PC-3 (cell line): Measurements from ENCODE around the gene DNAH17. TPM values are rescaled to one million over a fixed set of nuclear protein-coding genes. Genes with fewer than 3 reads are reported as not detected.

Experiments used
- ATAC-seq: fragments of 200-7000 bp; cut with Tn5 transposase; 2 replicates; pipeline ENCODE4 v1.9.1; 2020; ENCODE audit warnings: mild to moderate bottlenecking, moderate library complexity
- BruUV-seq: library from RNA; stranded (reverse); fragments of 400-500 nt; replicated peaks from 2 replicates; lab custom pipeline; 2021; lab: Mats Ljungman, UMichigan
- CTCF ChIA-PET: fragments of 300-600 bp; sonication (Branson Sonifier 250); formaldehyde crosslinking; loops from one replicate; lab custom pipeline; 2022; ENCODE audit warnings: antibody characterized with exemption; lab: Charles Lee
- POLR2A ChIA-PET: fragments of 300-600 bp; sonication (Branson Sonifier 250); formaldehyde crosslinking; loops from one replicate; lab custom pipeline; 2022; ENCODE audit warnings: antibody characterized with exemption; ENCODE audit not compliant: unreplicated experiment; lab: Charles Lee
- DNase-seq: peaks from one replicate; pipeline ENCODE4 v3.0.0-alpha.2; 2015
- H2AFZ ChIP-seq: fragments of 300-600 bp; sonication (generic); 2 replicates; pipeline ENCODE4 v1.6.0; 2016; ENCODE audit warnings: antibody characterized with exemption, low read length
- H3F3A ChIP-seq: fragments of 300-600 bp; sonication (generic); one replicate; pipeline ENCODE4 v1.6.0; 2017; ENCODE audit warnings: antibody characterized with exemption, low read length, control low read depth, mild to moderate bottlenecking; ENCODE audit not compliant: unreplicated experiment
- H3K27ac ChIP-seq: fragments of 300-600 bp; sonication (generic); 2 replicates; pipeline ENCODE4 v1.5.1; 2016; ENCODE audit warnings: mild to moderate bottlenecking, low read length
- H3K27me3 ChIP-seq: fragments of 300-600 bp; sonication (generic); 2 replicates; pipeline ENCODE4 v1.6.1; 2016; ENCODE audit warnings: low read length, mixed read lengths
- H3K36me3 ChIP-seq: fragments of 300-600 bp; sonication (generic); 2 replicates; pipeline ENCODE4 v1.6.1; 2016; ENCODE audit warnings: low read depth, mixed run types, low read length, mixed read lengths
- H3K4me1 ChIP-seq: fragments of 300-600 bp; sonication (generic); 2 replicates; pipeline ENCODE4 v1.5.1; 2016; ENCODE audit warnings: low read length; ENCODE audit not compliant: insufficient read depth
- H3K4me2 ChIP-seq: fragments of 300-600 bp; sonication (generic); 2 replicates; pipeline ENCODE4 v1.6.0; 2016; ENCODE audit warnings: low read length
- H3K4me3 ChIP-seq: fragments of 300-600 bp; sonication (generic); 2 replicates; pipeline ENCODE4 v1.5.1; 2016; ENCODE audit warnings: mild to moderate bottlenecking, low read length, mixed read lengths
- H3K79me2 ChIP-seq: fragments of 300-600 bp; sonication (generic); 2 replicates; pipeline ENCODE4 v1.6.1; 2017; ENCODE audit warnings: low read length, mixed read lengths
- H3K9ac ChIP-seq: fragments of 300-600 bp; sonication (generic); 2 replicates; pipeline ENCODE4 v1.6.0; 2016; ENCODE audit warnings: mild to moderate bottlenecking, low read length
- H3K9me2 ChIP-seq: fragments of 300-600 bp; sonication (generic); replicated peaks from 2 replicates; pipeline ENCODE4 v1.6.1; 2016; ENCODE audit warnings: mixed run types, low read length, mixed read lengths
- H3K9me3 ChIP-seq: fragments of 300-600 bp; sonication (generic); 2 replicates; pipeline ENCODE4 v1.6.1; 2016; ENCODE audit warnings: low read length, mixed read lengths
- H4K20me1 ChIP-seq: fragments of 300-600 bp; sonication (generic); 2 replicates; pipeline ENCODE4 v1.6.1; 2016; ENCODE audit warnings: low read length, mixed read lengths
- EZH2 ChIP-seq: fragments of 300-600 bp; sonication (generic); IDR thresholded peaks from one replicate; pipeline ENCODE4 v1.6.1; 2017; ENCODE audit warnings: antibody characterized with exemption, mild to moderate bottlenecking, low read length; ENCODE audit not compliant: unreplicated experiment
- EZH2phosphoT487 ChIP-seq: fragments of 300-600 bp; sonication (generic); IDR thresholded peaks from 2 replicates; pipeline ENCODE4 v1.6.1; 2018; ENCODE audit warnings: mild to moderate bottlenecking, antibody characterized with exemption, low read length, borderline replicate concordance
- intact Hi-C: fragments of 100-400 bp; cut with micrococcal nuclease; formaldehyde crosslinking; loops from 2 replicates; pipeline ENCODE4 v1.9.0; 2023
- total RNA-seq: library from RNA; depleted of rRNA; stranded (reverse); fragments of >200 nt; gene quantifications from 2 replicates; pipeline ENCODE4 v1.2.3, GENCODE V29; 2014
- TF ChIP-seq, protein P1 (sequence below): fragments of 300-600 bp; sonication (generic); conservative IDR thresholded peaks from 2 replicates; pipeline ENCODE4 v1.5.1; 2017; ENCODE audit warnings: antibody characterized with exemption, low read depth, mild to moderate bottlenecking, low read length

The DNAH17 gene
- total RNA-seq, 1 experiment from 2014 or later: 0.04 TPM

DNA sequence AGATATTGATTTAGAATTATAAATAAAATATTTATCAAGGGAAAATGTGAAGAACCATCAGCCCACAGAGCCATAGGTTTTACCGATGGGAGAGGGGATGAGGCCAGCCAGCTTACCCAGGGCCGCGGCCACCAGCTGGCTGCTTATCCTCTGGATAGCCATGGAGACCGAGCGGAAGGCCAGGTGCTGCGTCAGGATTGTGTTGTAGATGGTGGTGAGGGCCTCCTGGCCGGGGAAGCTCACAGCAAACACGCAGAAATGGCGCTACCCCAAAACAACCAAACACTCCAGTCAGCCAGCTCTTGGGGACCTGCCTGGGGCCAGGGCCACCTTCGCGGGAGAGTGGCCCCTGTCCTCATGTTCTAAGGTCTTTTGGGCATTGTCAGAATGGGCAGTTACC is 97.8 kb downstream of the DNAH17 start:
- H3K27me3 ChIP-seq: peaks cover 5% of the 10 kb centered on the region; the same call in 1 of the 2 replicates
- H3K79me2 ChIP-seq: no peaks in the 10 kb centered on the region
- no TSS peak for BruUV-seq
- H3K4me3 ChIP-seq: no peak overlapping the region
- ATAC-seq (no peak), DNase-seq (no peak)
- H3K36me3 ChIP-seq: no peaks in the 10 kb centered on the region
- ChIA-PET CTCF (no interaction called here), POLR2A (no interaction called here)
- intact Hi-C loops: no loop called here
- no peaks in the 10 kb centered on the region for H3K9me2 ChIP-seq
- no peak overlapping the region for H3K9ac ChIP-seq
- H3K4me1 ChIP-seq: no peaks in the 10 kb centered on the region
- H3K4me2 ChIP-seq: no peak overlapping the region
- no peaks in the 10 kb centered on the region for H3K9me3 ChIP-seq
- no peaks in the 10 kb centered on the region for H4K20me1 ChIP-seq
- H3K27ac ChIP-seq: no peak overlapping the region
- no peaks in the 10 kb centered on the region for H3F3A ChIP-seq
- TF ChIP-seq, protein P1, sequence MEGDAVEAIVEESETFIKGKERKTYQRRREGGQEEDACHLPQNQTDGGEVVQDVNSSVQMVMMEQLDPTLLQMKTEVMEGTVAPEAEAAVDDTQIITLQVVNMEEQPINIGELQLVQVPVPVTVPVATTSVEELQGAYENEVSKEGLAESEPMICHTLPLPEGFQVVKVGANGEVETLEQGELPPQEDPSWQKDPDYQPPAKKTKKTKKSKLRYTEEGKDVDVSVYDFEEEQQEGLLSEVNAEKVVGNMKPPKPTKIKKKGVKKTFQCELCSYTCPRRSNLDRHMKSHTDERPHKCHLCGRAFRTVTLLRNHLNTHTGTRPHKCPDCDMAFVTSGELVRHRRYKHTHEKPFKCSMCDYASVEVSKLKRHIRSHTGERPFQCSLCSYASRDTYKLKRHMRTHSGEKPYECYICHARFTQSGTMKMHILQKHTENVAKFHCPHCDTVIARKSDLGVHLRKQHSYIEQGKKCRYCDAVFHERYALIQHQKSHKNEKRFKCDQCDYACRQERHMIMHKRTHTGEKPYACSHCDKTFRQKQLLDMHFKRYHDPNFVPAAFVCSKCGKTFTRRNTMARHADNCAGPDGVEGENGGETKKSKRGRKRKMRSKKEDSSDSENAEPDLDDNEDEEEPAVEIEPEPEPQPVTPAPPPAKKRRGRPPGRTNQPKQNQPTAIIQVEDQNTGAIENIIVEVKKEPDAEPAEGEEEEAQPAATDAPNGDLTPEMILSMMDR: no peak
- TF ChIP-seq EZH2 (no peak), EZH2phosphoT487 (no peak)
- no peak overlapping the region for H2AFZ ChIP-seq

DNA sequence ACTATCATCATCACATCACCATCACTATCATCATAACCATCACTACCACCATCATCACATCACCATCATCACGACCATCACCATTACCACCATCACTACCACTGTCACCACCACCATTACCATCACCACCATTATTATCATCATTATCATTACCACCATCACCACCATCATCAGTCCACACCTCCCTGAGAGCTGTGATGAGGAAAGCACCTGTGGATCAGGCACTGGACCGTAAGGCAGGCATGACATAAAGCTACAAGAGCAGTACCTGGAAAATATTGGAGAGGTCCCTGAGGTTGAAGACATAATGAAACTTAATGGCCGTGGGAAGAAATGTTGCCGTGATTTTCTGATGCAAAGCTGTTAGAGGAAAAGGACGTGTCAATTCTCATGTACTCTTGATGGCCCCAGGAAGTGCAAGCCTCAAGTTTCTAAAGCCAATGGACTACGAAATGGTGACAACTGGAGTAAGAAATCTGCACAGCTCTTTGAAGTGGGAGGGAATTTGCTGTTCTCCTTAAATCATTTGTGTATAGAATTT is 98.4 kb downstream of the DNAH17 start:
- ATAC-seq (no peak), DNase-seq (no peak)
- H3K27me3 ChIP-seq: peaks cover 9% of the 10 kb centered on the region; the same call in 1 of the 2 replicates
- H3K9me2 ChIP-seq: no peaks in the 10 kb centered on the region
- no peak for TF ChIP-seq EZH2phosphoT487
- no peak for TF ChIP-seq EZH2
- TF ChIP-seq, protein P1: no peak
- no peaks in the 10 kb centered on the region for H3F3A ChIP-seq
- POLR2A ChIA-PET: no interaction called here
- CTCF ChIA-PET: no interaction called here
- no peak overlapping the region for H3K4me3 ChIP-seq
- no peak overlapping the region for H3K4me2 ChIP-seq
- H3K79me2 ChIP-seq: no peaks in the 10 kb centered on the region
- intact Hi-C loops: no loop called here
- no peaks in the 10 kb centered on the region for H3K36me3 ChIP-seq
- H4K20me1 ChIP-seq: no peaks in the 10 kb centered on the region
- no peak overlapping the region for H3K27ac ChIP-seq
- H3K9me3 ChIP-seq: no peaks in the 10 kb centered on the region
- no peaks in the 10 kb centered on the region for H3K4me1 ChIP-seq
- no peak overlapping the region for H2AFZ ChIP-seq
- no peak overlapping the region for H3K9ac ChIP-seq
- BruUV-seq: no TSS peak

DNA sequence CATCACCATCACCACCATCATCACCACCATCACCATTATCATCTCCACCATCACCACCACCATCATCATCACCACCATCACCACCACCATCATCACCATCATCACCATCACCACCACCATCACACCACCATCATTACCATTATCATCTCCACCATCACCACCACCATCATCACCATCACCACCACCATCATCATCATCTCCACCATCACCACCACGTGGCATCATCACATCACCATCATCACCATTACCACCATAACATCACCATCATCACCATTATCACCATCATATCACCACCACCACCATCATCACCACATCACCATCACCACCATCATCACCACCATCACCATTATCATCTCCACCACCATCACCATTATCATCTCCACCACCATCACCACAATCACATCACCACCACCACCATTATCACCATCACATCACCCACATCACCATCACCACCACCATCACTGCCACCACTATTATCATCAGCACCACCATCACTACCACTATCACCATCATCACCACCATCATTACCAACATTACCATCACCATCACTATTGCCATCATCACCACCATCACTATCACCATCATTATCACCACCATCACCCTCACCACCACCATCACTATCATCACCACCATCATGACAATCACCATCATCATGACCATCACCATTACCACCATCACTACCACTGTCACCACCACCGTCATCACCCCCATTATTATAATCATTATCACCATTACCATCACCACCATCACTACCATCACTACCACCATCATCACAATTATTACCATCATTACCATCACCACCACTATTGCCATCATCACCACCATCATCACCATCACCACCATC is 99.1 kb downstream of the DNAH17 start:
- Histone ChIP-seq H3K27ac (no peak overlapping the region), H3K9ac (no peak overlapping the region), H3K27me3 (peaks cover 9% of the 10 kb centered on the region; the same call in 1 of the 2 replicates), H3K36me3 (no peaks in the 10 kb centered on the region), H3K9me2 (no peaks in the 10 kb centered on the region), H3K4me2 (no peak overlapping the region), H3F3A (no peaks in the 10 kb centered on the region), H3K4me3 (no peak overlapping the region), H2AFZ (no peak overlapping the region), H3K9me3 (no peaks in the 10 kb centered on the region), H3K79me2 (no peaks in the 10 kb centered on the region), H4K20me1 (no peaks in the 10 kb centered on the region), H3K4me1 (no peaks in the 10 kb centered on the region)
- CTCF ChIA-PET: no interaction called here
- ATAC-seq (no peak), DNase-seq (no peak)
- intact Hi-C loops: no loop called here
- POLR2A ChIA-PET: no interaction called here
- no TSS peak for BruUV-seq
- TF ChIP-seq EZH2phosphoT487 (no peak), EZH2 (no peak)
- TF ChIP-seq, protein P1: no peak
